NB4 (cell line): ENCODE measurements around the gene TMEM164.

Experiments used
- CTCF ChIP-seq: IDR thresholded peaks from one replicate; pipeline ENCODE4 v1.5.1; 2012; ENCODE audit warnings: low read depth, low read length
- POLR2A ChIP-seq: IDR thresholded peaks from 2 replicates; pipeline ENCODE4 v1.6.1; 2011; ENCODE audit warnings: mild to moderate bottlenecking; ENCODE audit not compliant: insufficient read length; ENCODE audit errors: extremely low read depth

GRCh38 chrX:110037178-110037577 lies 34.3 kb downstream of the TMEM164 start:
- TF ChIP-seq CTCF = no peak
- TF ChIP-seq POLR2A = no peak
